AML-193 (cell line): ENCODE results near the gene KLC1.

ENCODE experiments used
- DNase-seq, 2 experiments: peaks; one replicate each; lab custom pipeline; 2025; lab: John Stamatoyannopoulos, UW

KLC1 gene

DNA sequence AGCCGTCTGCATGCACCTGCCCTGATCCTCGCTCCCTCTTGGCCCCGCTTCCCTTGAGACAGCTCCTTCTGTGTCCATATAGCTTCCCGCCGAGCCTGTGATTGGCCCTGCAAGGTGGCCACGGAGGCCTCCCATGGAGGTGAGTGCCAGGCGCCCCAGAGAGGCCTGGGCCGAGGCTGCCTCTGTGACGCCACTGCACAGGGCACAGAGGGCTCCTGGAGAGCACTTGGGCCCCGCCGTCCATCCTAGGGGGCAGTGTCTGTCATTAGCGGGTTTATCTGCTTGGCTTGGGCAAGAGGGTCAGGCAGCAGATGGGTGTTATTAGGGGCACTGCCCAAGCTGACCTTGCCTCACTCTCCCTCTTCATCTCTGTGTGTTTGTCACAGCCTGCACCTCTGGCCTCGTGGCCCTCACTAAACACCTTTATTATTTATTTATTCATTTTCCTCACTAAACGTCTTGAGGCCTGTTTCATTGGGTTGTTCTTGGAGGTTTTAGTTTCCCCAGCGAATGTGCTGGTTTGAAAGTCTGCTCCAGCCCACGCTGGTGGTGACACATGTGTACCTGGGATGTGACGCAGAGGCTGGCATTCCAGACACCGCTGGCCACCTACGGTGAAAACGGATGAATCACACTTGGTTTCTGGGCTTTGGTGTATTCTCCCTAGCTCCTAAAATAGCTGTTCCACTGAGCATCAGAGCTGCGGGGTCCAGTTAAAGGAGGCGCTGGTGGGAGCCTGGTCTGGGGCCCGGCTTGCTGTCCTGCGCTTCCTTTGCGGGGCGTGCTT, 92.5 kb downstream of the KLC1 start:
- DNase-seq, result no peak

- DNase-seq, result no peak
Observed at GRCh38 chr14:103723748-103724081, 94.7 kb downstream of the KLC1 start.

GRCh38 chr14:103724116-103724515, 95.1 kb downstream of the KLC1 start:
- DNase-seq, result no peak

DNA sequence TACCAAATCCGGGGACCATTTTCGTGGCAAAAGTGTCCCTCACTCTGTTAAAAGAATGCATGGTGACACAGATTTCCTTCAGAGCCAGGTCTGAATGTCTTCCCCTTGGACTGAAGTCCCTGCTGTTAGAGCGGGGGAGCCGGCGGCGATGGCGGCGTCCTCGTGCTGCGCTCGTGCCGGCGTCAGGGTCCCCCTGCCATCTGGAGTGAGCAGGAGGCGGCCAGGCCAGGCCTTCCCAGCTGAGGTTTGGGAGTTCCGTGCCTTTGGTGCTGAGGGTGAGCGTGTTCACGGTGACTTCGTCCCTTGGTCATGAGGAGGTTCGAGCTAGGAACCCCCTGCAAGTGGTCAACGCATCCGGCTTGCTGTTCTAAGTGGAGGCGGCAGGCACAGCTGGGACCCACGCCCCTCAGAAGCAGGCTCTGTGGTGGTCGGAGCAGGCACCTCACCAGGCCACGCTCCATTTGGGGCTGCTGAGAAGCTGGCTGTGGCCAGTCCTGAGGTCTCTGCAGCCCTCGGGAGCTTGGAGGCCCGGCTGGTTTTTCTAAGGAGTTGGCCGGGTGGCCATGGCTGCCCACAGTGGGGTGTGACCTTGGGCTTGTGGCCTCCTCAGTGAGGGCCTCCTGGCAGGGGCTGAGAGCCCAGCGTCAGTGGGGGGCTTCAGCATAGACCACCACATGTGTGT, 96.1 kb downstream of the KLC1 start:
- no peak for DNase-seq

DNA sequence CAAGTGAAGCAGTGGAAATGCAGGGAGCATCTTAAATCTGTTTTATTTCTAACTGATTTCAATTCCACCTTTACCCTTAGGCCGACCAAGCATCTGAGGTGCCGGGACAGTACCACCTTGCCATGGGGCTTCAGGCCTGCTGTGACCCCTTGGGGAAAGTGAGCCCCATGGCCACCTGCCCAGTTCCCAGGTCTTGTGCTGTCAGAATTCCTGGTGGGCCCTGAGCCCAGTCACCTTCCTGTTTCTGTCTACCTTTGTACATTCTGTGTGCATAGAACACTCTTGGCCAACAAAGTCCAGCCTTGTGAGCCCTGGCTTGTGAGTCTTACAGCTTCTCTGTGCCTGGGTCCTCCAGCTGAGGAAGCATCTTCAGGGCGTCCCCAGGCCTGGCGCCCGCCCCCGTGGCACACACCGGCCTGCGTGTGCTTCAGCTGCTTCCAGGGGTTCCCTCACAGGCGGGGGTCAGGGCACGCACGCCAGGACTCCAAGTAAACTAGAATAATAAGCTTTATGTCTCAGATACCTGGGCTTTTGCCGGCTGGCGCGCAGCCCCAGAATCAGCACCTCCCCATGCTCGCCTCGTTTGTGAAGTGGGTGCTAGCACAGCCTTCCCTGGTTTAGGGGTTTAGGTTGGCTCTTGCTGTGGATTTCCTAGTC, 96.9 kb downstream of the KLC1 start:
- no peak for DNase-seq

- DNase-seq, result no peak
Observed at GRCh38 chr14:103726474-103726873, 97.5 kb downstream of the KLC1 start.

- no peak for DNase-seq
Observed at GRCh38 chr14:103727313-103727980, 98.4 kb downstream of the KLC1 start.

GRCh38 chr14:103728141-103728540, 99.1 kb downstream of the KLC1 start:
- DNase-seq, result no peak

DNA sequence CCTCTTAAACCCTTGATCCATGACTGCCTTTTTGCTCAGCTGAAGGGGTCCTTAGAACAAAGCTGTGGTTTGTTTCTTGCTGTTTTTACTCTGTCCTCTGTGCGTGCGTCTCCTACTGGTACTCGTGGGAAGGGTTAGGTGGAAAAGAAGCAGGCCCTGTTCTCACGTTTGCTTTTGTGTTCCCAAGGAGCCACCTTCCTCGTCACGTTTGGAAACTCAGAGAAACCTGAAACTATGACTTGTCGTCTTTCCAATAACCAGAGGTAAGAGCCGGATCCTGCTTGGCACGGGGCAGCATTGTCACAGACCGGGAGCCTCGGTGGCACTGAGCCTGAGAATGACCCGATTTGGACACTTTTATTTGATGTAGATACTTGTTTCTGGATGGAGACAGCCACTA, 99.7 kb downstream of the KLC1 start:
- DNase-seq, result no peak

- no peak for DNase-seq
Observed at GRCh38 chr14:103729496-103730448, 100.8 kb downstream of the KLC1 start.

GRCh38 chr14:103730490-103731035, 101.6 kb downstream of the KLC1 start:
- DNase-seq, result no peak

DNA sequence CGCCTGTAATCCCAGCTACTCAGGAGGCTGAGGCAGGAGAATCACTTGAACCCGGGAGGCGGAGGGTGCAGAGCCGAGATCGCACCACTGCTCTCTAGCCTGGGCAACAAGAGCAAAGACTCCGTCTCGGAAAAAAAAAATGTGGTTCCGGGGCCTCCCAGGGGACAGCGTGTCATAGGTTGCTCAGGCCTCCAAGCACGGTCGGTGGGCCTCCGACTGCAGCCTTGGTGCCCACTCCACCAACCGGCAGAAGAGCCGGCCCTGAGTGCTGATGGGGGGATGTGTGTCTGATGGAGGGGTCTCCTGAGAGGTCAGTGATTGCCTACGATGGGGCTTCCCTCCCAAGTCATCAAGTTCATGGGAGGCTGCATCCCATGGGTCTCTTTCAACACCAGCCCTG, 102.5 kb downstream of the KLC1 start:
- DNase-seq, result no peak

DNA sequence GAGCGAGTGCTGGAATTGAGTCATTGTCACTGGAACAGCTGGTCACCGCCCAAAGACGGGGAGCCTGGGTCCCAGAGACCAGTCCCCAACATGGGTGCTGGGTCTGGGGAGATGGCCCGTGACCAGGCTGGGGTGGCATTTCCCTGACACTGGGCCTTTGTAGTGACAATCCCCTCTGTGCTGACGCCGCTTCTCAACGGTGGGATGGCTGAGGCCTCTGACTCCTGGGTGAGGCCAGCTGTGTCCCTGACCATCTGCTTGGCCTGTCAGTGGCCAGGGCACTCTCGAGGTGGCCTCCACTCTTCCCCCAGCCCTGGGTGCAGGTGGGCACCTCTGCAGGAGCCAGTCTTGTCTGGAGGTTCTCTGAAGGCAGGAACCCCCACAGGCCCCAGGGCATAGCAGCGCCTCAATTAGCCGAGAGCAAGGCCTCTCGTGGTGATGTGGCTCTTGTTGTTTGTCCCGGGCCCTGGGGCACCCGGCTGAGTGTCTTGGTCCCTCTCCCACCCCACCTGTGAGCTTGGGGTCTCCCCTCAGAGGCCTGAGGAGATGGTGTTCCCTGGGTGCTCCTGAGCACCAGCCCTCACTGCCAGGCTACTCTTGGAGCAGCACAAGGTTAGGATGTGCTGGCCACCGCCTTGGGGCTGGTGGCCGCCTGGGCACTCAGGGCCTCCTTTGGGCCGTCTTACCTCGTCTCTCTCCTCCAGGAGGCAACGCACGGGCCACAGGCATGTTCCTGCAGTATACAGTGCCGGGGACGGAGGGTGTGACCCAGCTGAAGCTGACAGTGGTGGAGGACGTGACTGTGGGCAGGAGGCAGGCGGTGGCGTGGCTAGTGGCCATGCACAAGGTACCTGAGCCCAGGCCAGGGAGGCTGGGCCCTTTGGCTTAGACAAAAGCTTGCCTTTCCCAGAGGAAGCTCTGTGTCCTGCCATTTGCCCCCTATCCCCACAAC, 103.2 kb downstream of the KLC1 start:
- DNase-seq, result no peak

- no peak for DNase-seq
Observed at GRCh38 chr14:103732868-103733620, 104.0 kb downstream of the KLC1 start.

DNA sequence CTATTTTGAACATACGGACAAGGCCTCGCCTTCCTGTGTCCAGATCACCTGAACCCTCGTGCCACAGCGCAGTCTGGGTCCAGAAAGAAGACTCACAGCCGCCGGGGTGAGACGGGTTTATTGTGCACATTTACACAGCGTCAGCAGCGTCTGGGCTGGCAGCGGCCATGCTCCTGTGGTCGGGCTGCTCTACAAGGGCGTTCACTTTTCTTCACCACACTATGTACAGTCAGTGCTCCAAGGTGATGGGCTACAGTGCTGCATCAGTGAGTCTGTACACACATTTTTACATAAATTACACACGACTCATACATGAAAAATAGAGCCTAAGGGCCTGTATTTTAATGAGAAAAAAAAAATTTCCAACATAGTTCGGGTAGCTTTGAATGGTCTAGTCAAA, 104.6 kb downstream of the KLC1 start:
- no peak for DNase-seq

DNA sequence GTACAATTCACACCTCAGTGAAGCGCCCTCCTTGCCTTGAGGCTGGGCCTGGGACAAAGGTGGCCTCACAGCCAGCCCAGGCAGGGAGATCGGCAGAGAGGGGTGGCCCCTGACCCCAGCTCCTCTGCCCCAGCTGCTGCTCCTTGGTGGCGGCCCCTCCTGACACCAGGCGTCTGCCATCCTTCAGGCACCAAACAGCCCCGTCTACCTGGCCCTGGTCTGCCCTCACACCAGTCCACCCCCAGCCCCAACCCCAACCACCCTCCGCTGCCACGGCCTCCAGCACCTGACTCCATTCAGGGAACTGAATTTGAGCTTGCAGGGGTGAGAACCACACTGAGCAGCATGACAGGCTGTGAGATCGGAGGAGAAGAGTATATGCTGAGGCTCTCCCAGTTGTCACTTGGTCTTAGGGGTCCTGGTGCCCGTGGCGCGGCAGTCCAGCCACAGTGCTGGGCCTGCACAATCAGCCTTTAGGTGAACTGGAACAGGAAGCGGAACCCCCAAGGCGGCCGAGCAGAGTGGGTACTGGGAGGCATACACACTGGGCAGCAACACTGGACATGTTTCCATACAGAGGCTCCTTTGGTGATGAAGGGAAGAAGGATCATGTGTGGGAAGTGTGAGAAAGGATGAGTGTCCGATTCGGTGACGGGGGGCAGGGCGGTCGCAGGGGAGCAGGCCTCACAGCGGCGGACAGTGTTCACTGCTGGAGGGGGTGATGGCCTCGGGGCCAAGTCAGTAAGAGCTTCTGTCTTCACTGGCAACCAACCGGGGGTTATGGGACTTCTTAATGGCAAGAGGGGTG, 105.3 kb downstream of the KLC1 start:
- no peak for DNase-seq

- no peak for DNase-seq
Observed at GRCh38 chr14:103735022-103735421, 106.0 kb downstream of the KLC1 start.

- DNase-seq, result no peak
Observed at GRCh38 chr14:103735439-103735814, 106.4 kb downstream of the KLC1 start.
